ENCODE measurements around the gene HOXA4.

Gene HOXA4

GRCh38 chr7:27101957-27102580 is 28.5 kb downstream of the HOXA4 start:
- Histone ChIP-seq H3K36me3 (replicated peaks; ENCODE audit: insufficient read depth, low read length) (no peaks in the 10 kb centered on the region), H3K27me3 (replicated peaks; ENCODE audit: insufficient read depth, low read length) (peaks cover 49% of the 10 kb centered on the region), H4K20me1 (ENCODE audit: insufficient read depth, low read length) (no peaks in the 10 kb centered on the region), H3K9me3 (replicated peaks; ENCODE audit: insufficient read depth, low read length) (no peaks in the 10 kb centered on the region), H3K4me3 (ENCODE audit: low read length) (no peak overlapping the region), H3F3A (ENCODE audit: insufficient read depth, low read length) (no peaks in the 10 kb centered on the region), H3K79me2 (ENCODE audit: low read length) (no peaks in the 10 kb centered on the region), H3K9ac (ENCODE audit: low read length) (no peak overlapping the region), H3K4me1 (ENCODE audit: low read length) (no peaks in the 10 kb centered on the region), H2AFZ (ENCODE audit: low read length) (no peak overlapping the region), H3K9me2 (replicated peaks; ENCODE audit: insufficient read depth, low read length) (no peaks in the 10 kb centered on the region), H3K27ac (ENCODE audit: low read length) (no peak overlapping the region), H3K4me2 (ENCODE audit: low read depth, low read length) (no peak overlapping the region)
- TF ChIP-seq EZH2 (optimal IDR thresholded peaks at IDR 0.05; ENCODE audit: low read depth, low read length) (no peak), CTCF (IDR thresholded peaks at IDR 0.05; ENCODE audit: low read length) (no peak), EZH2phosphoT487 (IDR thresholded peaks at IDR 0.05; ENCODE audit: low read length) (no peak)
- no peak for DNase-seq

- H3F3A ChIP-seq (ENCODE audit: insufficient read depth, low read length) = no peaks in the 10 kb centered on the region
- no peaks in the 10 kb centered on the region for H3K9me3 ChIP-seq (replicated peaks; ENCODE audit: insufficient read depth, low read length)
- no peaks in the 10 kb centered on the region for H3K9me2 ChIP-seq (replicated peaks; ENCODE audit: insufficient read depth, low read length)
- H4K20me1 ChIP-seq (ENCODE audit: insufficient read depth, low read length) = no peaks in the 10 kb centered on the region
- no peak for TF ChIP-seq EZH2phosphoT487 (IDR thresholded peaks at IDR 0.05; ENCODE audit: low read length)
- no peak for TF ChIP-seq EZH2 (optimal IDR thresholded peaks at IDR 0.05; ENCODE audit: low read depth, low read length)
- TF ChIP-seq CTCF (IDR thresholded peaks at IDR 0.05; ENCODE audit: low read length) = no peak
- no peak overlapping the region for H3K9ac ChIP-seq (ENCODE audit: low read length)
- no peaks in the 10 kb centered on the region for H3K79me2 ChIP-seq (ENCODE audit: low read length)
- no peaks in the 10 kb centered on the region for H3K4me1 ChIP-seq (ENCODE audit: low read length)
- no peaks in the 10 kb centered on the region for H3K36me3 ChIP-seq (replicated peaks; ENCODE audit: insufficient read depth, low read length)
- no peak overlapping the region for H3K4me2 ChIP-seq (ENCODE audit: low read depth, low read length)
- H3K4me3 ChIP-seq (ENCODE audit: low read length) = no peak overlapping the region
- H3K27ac ChIP-seq (ENCODE audit: low read length) = no peak overlapping the region
- H2AFZ ChIP-seq (ENCODE audit: low read length) = no peak overlapping the region
- DNase-seq = no peak
- peaks cover 44% of the 10 kb centered on the region for H3K27me3 ChIP-seq (replicated peaks; ENCODE audit: insufficient read depth, low read length)
Observed at GRCh38 chr7:27101171-27101956, 29.2 kb downstream of the HOXA4 start.

- Histone ChIP-seq H4K20me1 (ENCODE audit: insufficient read depth, low read length) (no peaks in the 10 kb centered on the region), H3K27ac (ENCODE audit: low read length) (no peak overlapping the region), H3K27me3 (replicated peaks; ENCODE audit: insufficient read depth, low read length) (peaks cover 37% of the 10 kb centered on the region), H3F3A (ENCODE audit: insufficient read depth, low read length) (no peaks in the 10 kb centered on the region), H3K4me3 (ENCODE audit: low read length) (no peak overlapping the region), H3K9me2 (replicated peaks; ENCODE audit: insufficient read depth, low read length) (no peaks in the 10 kb centered on the region), H3K36me3 (replicated peaks; ENCODE audit: insufficient read depth, low read length) (no peaks in the 10 kb centered on the region), H3K4me2 (ENCODE audit: low read depth, low read length) (no peak overlapping the region), H3K9me3 (replicated peaks; ENCODE audit: insufficient read depth, low read length) (no peaks in the 10 kb centered on the region), H3K9ac (ENCODE audit: low read length) (no peak overlapping the region), H3K79me2 (ENCODE audit: low read length) (no peaks in the 10 kb centered on the region), H2AFZ (ENCODE audit: low read length) (no peak overlapping the region), H3K4me1 (ENCODE audit: low read length) (no peaks in the 10 kb centered on the region)
- TF ChIP-seq EZH2phosphoT487 (IDR thresholded peaks at IDR 0.05; ENCODE audit: low read length) (no peak), CTCF (IDR thresholded peaks at IDR 0.05; ENCODE audit: low read length) (no peak), EZH2 (optimal IDR thresholded peaks at IDR 0.05; ENCODE audit: low read depth, low read length) (no peak)
- DNase-seq = no peak
Observed at GRCh38 chr7:27100694-27101170, 29.8 kb downstream of the HOXA4 start.
